Measurements from ENCODE around the gene MYL4. TPM values are rescaled to one million over a fixed set of nuclear protein-coding genes. Genes with fewer than 3 reads are reported as not detected.
A peak's percentile ranks its signal among the peaks of the same experiment; 100 is the strongest.

Gene MYL4
- total and polyA plus RNA-seq, 10 of the 15 experiments (the other 5 are each of a cell fraction or from before 2014, with no cell fraction given), result 0.23 to 1.6 (median 0.58) TPM; not detected in 3

- H3K4me3 ChIP-seq, result peak overlapping the region; percentile 2; the same call in 1 of the 2 replicates
- TF ChIP-seq KDM1A (IDR thresholded peaks at IDR 0.05; ENCODE audit: borderline replicate concordance) (no peak), PRDM15 (CRISPR knock-in tag; IDR thresholded peaks at IDR 0.05) (no peak), ZBTB40 (IDR thresholded peaks at IDR 0.05; ENCODE audit: borderline replicate concordance) (no peak), SKIL (IDR thresholded peaks at IDR 0.05; ENCODE audit: low read depth, poor library complexity, severe bottlenecking) (no peak), CEBPB (IDR thresholded peaks at IDR 0.05; ENCODE audit: borderline replicate concordance in 1 of 2, low read depth in 2 of 2, low read length in 2 of 2) (no peak), FOXK2 (IDR thresholded peaks at IDR 0.05) (no peak), SIN3A (IDR thresholded peaks at IDR 0.05; ENCODE audit: low read depth, low read length) (no peak)
These were observed 4.3 kb upstream of the MYL4 start for GRCh38 chr17:47204722-47205418.

More at GRCh38 chr17:47204722-47205418, 4.3 kb upstream of the MYL4 start:
- intact Hi-C loops (cut with micrococcal nuclease; ENCODE audit: unreplicated experiment) (loop anchor here (2.0 kb wide), 1 partner anchor 16 kb away; the partner anchor contains the start of gene CDC27), in situ Hi-C loops (cut with MboI) (no loop called here)
- peak overlapping the region; percentile 48 for H2AFZ ChIP-seq (ENCODE audit: control insufficient read depth, low read depth, low read length)
- ChIA-PET CTCF (interaction anchor here (1.1 to 5.9 kb wide), 7 partner anchors 8 to 111 kb away, joined by 3 to 40 read pairs (median 12); partner anchors contain the start of gene CDC27), POLR2A (interaction anchor here (0.6 to 4.4 kb wide), 7 partner anchors 11 to 445 kb away, joined by 3 to 46 read pairs (median 3); partner anchors contain the start of genes CDC27 and KPNB1), SMC1A (ENCODE audit: uncharacterized antibody, unreplicated experiment) (interaction anchor here (1.0 to 9.3 kb wide), 10 partner anchors 10 to 119 kb away, joined by 4 to 79 read pairs (median 16); partner anchors contain the start of genes CDC27 and EFCAB13), RAD21 (ENCODE audit: unreplicated experiment) (interaction anchor here (1.0 to 4.2 kb wide), 9 partner anchors 15 to 111 kb away, joined by 3 to 21 read pairs (median 7); partner anchors contain the start of gene CDC27)
- peaks cover 70% of the 10 kb centered on the region for H3K4me1 ChIP-seq (ENCODE audit: control insufficient read depth, insufficient read depth, low read length)
- WGBS (ENCODE audit: insufficient coverage, insufficient replicate concordance, low lambda C conversion rate, missing lambda C conversion rate), result 0% methylated on average over 5 of the region's 6 CpGs
- H3K79me2 ChIP-seq (ENCODE audit: control insufficient read depth, insufficient read depth, low read length), result no peaks in the 10 kb centered on the region
- TSS peak; percentile 78 for BruUV-seq (replicated peaks)
- ATAC-seq (peak; percentile 82), DNase-seq (ENCODE audit: low read depth, low spot score) (peak; percentile 77), FAIRE-seq (peak; percentile 78)
- H4K20me1 ChIP-seq (ENCODE audit: control insufficient read depth, insufficient read depth), result no peaks in the 10 kb centered on the region
- H3K27me3 ChIP-seq (replicated peaks in 1 of 2; ENCODE audit: control insufficient read depth in 2 of 2, insufficient read depth in 2 of 2, low read length in 1 of 2), result no peaks in the 10 kb centered on the region
- peak overlapping the region; percentile 68 for H3K27ac ChIP-seq (ENCODE audit: control insufficient read depth, insufficient read depth)
- peak overlapping the region; percentile 85 for H3K4me2 ChIP-seq (ENCODE audit: control insufficient read depth, insufficient read depth)
- no peaks in the 10 kb centered on the region for H3K36me3 ChIP-seq (ENCODE audit: control insufficient read depth in 2 of 2, insufficient read depth in 2 of 2, low read length in 1 of 2)
- H3K9me3 ChIP-seq (replicated peaks; ENCODE audit: control insufficient read depth, insufficient read depth, low read length), result no peaks in the 10 kb centered on the region
- peak overlapping the region; percentile 62 for H3K9ac ChIP-seq (ENCODE audit: control insufficient read depth, insufficient read depth, low read length)

All from GM12878 (cell line).